GM21529 (cell line): ENCODE data around the gene ANKS1A.
"Not testable (repeated sequence)": the region's sequence is repeated elsewhere in the genome, so short reads cannot be mapped to it uniquely, and the experiment has no call there.

Experiments
- ATAC-seq: cut with Tn5 transposase; IDR thresholded peaks from one replicate; pipeline ENCODE4 v1.9.1; 2021; ENCODE audit not compliant: unreplicated experiment

Gene ANKS1A

GRCh38 chr6:34888874-34889555 lies at the start of gene ANKS1A:
TSS of gene ANKS1A (plus strand) at chr6:34889255. CDS start at chr6:34889403, 148 bp downstream.
- ATAC-seq = peak; percentile 72

GRCh38 chr6:34839666-34840352 lies 49.2 kb upstream of the ANKS1A start:
- no peak for ATAC-seq

- not testable (repeated sequence) for ATAC-seq
These were observed 40.0 kb upstream of the ANKS1A start for GRCh38 chr6:34849066-34849465.

- no peak for ATAC-seq
These were observed 37.7 kb upstream of the ANKS1A start for GRCh38 chr6:34851361-34851760.

GRCh38 chr6:34852406-34853085 lies 36.5 kb upstream of the ANKS1A start:
- no peak for ATAC-seq

- ATAC-seq = no peak
These were observed 33.6 kb upstream of the ANKS1A start for GRCh38 chr6:34855463-34855862.

- no peak for ATAC-seq
These were observed 30.4 kb upstream of the ANKS1A start for GRCh38 chr6:34858681-34859080.

- no peak for ATAC-seq
These were observed 29.1 kb upstream of the ANKS1A start for GRCh38 chr6:34859951-34860350.

- no peak for ATAC-seq
These were observed 28.3 kb upstream of the ANKS1A start for GRCh38 chr6:34860776-34861175.

- no peak for ATAC-seq
These were observed 25.0 kb upstream of the ANKS1A start for GRCh38 chr6:34864007-34864406.

GRCh38 chr6:34865107-34865506 lies 23.9 kb upstream of the ANKS1A start:
- ATAC-seq = no peak

- ATAC-seq = no peak
These were observed 22.5 kb upstream of the ANKS1A start for GRCh38 chr6:34866509-34866908.

GRCh38 chr6:34867484-34867883 lies 21.6 kb upstream of the ANKS1A start:
- no peak for ATAC-seq

- ATAC-seq = no peak
These were observed 17.2 kb upstream of the ANKS1A start for GRCh38 chr6:34871853-34872252.

- no peak for ATAC-seq
These were observed 16.7 kb upstream of the ANKS1A start for GRCh38 chr6:34872332-34872731.

- ATAC-seq = no peak
These were observed 13.5 kb upstream of the ANKS1A start for GRCh38 chr6:34875292-34876213.

- ATAC-seq = no peak
These were observed 12.6 kb upstream of the ANKS1A start for GRCh38 chr6:34876472-34876871.

GRCh38 chr6:34877259-34877658 lies 11.8 kb upstream of the ANKS1A start:
- no peak for ATAC-seq

- ATAC-seq = no peak
These were observed 11.1 kb upstream of the ANKS1A start for GRCh38 chr6:34877869-34878485.

- not testable (repeated sequence) for ATAC-seq
These were observed 5.0 kb upstream of the ANKS1A start for GRCh38 chr6:34884073-34884472.

GRCh38 chr6:34884996-34885395 lies 4.1 kb upstream of the ANKS1A start:
- ATAC-seq = no peak
